Smooth muscle cell of bladder (primary cell): ENCODE measurements around the gene PNO1. TPM values are rescaled to one million over a fixed set of nuclear protein-coding genes. Genes with fewer than 3 reads are reported as not detected.

ENCODE experiments used
- total RNA-seq: library from RNA; depleted of rRNA; stranded (reverse); fragments of >200 nt; gene quantifications from 2 replicates; pipeline ENCODE4 v1.2.3, GENCODE V29; 2014

PNO1 gene
- total RNA-seq: 8.1 and 12.4 TPM in 2 replicates

DNA sequence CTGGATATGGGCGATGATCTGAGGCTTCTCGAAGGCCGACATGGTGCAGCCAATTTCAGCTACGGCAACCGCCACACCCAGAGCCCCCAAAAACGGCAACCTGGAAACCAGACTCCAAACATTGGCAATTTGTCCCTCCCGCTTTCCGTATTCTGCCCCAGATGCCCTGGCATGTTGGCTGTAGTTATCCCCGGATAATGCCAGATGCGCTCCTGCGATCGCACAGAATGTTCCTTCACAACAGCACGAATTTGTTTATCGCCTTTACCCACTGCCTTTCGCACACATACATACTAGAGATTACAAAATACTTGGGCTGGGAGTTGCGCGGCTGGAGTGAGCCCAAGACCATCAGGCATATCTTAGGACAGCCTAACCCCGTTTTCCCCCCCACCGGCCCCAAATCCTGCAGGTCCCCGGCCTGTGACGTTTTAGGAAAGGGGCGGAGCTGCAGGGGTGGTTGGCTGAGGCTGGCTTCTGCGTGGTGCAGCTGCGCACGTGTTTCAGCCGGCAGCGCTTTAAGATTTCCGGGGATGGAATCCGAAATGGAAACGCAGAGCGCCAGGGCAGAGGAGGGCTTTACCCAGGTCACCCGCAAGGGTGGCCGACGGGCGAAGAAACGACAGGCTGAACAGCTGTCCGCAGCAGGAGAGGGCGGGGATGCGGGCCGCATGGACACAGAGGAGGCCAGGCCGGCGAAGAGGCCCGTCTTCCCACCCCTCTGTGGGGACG is at the start of gene PNO1:
Gene PNO1, plus strand, starts transcription at position 487 of the 732 bp plus-strand sequence. Its CDS starts 47 bp downstream, at position 534.

Other genes starting within 250 kb of the PNO1 start
- gene C1D, start 94.9 kb upstream of the PNO1 start, total RNA-seq: 10.4 and 12.5 TPM in 2 replicates
- 13.7 and 17.8 TPM in 2 replicates for gene PPP3R1, start 94.6 kb downstream of the PNO1 start, total RNA-seq
- 28.4 and 32.9 TPM in 2 replicates for gene CNRIP1, start 162.1 kb downstream of the PNO1 start, total RNA-seq
- 0.14 and 1.1 TPM in 2 replicates for gene PLEK, start 207.4 kb downstream of the PNO1 start, total RNA-seq